ENCODE results near the gene STMN3.
"Not testable (repeated sequence)": the region's sequence is repeated elsewhere in the genome, so short reads cannot be mapped to it uniquely, and the experiment has no call there.

STMN3 gene

DNA sequence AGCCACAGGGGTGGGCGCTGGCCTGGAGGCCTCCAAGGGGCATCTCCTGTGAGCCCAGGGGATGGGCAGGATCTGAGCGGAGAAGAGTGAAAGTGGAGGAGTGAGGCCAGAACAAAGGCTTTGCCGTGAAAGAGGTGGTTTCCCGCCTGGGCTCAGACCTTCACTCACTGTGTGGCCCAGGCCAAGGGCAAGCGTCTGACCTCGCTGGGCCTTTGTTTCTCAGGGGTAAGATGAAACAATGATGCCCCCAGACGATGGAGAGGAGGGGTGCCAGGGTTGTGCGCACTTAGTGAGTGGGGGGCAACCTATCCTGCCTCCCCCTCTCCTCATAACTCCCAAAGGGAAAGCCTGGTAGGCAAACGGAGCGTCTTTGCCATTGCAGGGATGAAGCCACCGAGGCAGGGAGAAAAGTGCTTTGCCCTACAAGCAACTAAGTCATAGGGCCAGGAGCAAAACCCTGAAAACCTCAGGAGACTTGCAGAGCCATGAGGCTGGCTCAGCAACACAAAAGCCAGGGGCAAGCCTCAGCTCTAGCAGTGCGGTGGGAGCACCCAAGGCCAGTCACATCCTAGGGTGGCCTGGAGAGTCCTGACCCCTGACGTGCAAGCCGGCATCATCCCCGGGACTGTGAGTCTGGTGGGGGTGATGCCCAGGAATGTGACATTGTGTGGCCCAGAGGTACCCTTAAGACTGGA is 897 bp upstream of the STMN3 start:
- DNase-seq, result peak; percentile 50

DNA sequence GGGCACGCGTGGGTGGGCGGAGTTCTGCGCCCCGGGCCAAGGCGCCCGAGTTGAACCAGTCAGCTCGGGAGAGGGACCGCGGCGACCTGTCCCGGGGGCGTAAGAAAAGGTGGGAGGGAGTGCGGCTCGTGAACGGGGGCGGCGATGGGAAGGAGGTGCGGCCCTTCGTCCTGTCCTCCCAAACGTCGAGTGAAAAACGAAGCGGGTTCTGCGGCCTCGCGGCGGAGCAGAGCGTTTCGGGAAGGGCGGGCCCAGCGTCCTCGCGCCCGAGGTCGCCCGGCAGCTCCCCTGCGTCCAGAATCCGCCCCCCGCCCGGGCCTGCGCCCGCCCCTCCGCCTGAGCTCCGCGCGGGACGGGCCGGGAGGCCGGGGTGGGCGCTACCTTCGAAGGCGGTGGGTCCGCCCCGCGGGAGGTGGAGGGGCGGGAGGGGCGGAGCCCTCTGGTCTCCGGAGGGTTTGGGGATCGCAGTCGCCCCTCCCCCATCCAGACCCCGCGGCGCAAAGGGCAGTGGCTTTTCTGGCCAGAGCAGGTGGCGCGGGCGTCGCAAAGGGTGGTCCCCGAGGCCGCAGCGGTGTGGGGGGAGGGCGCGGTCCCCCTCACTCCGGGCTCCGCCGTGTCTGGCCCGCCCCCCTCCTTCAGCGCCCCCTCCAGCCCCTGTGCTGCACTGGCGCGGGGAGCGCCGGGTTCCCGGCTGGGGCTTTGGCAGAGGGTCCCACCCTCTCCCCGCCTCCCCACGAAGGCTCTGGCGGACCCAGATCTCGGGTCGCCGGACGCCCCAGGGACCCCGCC is 838 bp downstream of the STMN3 start:
- DNase-seq, result peak; percentile 69

DNA sequence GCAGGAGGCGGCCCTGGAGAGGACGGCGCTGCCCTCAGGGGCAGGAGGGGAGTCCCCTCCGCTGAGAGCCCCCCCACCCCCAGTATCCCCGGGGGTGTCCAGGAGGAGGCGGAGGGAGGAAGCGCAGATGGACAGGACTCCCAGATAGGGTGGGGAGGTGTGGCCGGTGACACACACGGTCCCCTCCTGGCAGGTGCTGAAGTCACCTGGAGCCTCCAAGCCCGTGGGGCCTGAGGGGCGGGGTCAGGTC is 1.4 kb downstream of the STMN3 start:
- peak; percentile 67 for DNase-seq

DNA sequence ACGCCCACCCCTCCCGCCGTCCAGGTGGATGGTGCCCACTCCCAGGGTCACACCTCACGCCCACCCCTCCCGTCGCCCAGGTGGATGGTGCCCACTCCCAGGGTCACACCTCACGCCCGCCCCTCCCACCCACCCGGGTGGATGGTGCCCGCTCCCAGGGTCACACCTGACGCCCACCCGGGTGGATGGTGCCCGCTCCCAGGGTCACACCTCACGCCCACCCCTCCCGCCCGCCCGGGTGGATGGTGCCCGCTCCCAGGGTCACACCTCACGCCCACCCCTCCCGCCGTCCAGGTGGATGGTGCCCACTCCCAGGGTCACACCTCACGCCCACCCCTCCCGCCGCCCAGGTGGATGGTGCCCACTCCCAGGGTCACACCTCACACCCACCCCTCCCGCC is 2.7 kb downstream of the STMN3 start:
- DNase-seq, result not testable (repeated sequence)

DNA sequence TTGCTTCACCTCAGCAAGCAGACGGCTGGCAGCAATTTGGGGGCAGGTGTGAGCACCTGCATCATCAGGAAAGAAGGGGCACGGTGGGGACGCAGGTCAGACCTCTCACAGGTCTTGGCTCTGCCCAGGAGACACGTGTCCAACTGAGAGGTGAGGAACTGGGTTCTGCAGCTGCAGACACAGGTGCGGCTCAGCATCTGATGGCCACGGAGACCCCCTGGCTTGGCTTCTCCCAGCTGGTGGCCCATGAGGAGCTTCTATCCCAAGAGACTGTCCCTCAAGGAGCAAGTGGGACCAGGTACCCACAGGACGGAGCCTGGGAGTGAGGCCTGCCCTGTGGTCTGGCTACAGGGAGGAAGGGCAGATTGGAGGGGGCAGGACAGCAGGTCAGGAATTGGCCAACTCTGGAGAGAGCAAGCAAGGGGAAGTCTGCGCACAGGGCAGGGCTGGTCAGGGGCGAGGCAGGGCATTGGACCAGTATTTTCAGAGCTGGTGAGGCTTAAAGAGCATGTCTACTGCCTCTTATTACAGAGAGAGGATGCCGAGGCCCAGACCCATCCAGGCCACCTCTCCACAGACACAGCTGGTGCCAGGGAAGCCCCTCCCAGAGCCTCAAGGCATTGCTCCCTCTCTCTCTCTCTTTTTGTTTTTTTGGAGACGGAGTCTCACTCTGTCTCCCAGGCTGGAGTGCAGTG is 4.2 kb downstream of the STMN3 start:
- DNase-seq, result no peak

DNA sequence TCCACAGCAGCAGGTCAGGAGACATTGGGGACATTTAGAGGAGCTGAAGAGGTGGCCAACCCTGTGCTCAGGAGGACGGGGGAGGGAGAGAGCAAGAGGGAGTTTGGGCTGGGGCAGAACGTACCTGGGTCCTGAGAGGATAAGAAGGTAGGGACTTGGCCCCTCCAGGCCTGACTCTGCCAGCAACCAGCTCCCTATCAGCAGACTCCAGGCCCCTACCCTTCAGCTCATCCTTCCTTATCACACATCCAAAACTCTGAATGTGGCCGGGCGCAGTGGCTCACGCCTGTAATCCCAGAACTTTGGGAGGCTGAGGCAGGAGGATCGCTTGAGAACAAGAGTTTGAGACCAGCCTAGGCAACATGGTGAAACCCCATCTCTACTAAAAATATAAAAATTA is 5.0 kb downstream of the STMN3 start:
- DNase-seq, result no peak

DNA sequence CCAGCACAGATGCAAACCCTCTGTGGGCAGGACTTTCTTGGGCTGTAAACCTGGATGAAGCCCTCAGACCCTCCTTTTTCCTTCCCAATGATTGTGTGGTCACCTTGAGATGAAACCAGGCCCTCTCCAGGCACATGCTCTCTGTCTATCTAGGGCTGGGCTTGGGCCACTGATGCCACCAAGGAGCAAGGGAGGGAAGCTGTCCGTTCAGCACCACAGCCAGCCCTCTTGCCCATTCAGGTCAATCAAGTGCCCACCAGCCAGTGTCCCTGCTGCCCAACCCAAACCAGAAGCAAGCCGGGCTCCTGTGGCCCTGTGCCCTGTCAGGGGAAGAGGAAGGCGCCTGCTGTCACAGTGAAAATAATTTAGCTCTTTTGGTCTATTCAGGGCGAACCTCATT is 8.0 kb downstream of the STMN3 start:
- no peak for DNase-seq

DNA sequence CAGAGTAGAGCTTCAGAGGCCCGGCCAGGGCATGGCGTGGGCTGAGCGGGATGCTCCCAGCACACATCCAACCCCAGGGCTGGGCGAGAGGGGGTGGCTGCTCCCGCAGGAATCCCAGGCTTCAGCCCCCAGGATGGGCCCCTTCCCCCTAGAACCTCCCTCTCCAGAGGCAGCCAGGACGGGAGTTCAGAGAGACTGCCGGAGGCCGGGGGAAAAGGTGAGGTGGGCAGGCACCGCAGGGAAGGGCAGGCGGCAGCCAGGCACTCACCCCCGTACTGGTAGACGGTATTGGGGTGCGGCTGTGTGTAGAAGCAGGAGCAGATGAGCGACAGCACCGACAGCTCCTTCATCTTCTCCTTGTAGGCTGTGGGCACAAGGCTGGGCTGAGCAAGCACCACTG is 9.3 kb downstream of the STMN3 start:
- DNase-seq, result no peak

DNA sequence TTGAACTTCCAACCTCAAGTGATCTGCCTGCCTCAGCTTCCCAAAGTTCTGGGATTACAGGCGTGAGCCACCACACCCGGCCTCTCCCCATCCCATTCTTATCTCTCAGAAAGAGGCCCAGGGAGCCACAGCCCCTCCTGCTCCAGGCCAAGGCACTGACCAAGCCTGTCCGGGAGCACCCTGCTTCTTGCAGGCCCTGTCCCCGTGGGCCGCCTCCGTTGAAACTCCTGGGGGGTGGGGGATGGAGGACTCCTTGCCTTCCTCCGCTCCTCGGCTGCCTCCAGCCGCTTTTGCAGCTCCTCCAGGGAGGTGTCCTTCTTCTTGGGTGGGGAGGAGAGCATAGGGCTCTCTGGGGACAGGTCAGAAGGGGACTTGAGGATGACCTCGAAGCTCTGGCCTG is 9.7 kb downstream of the STMN3 start:
- DNase-seq, result no peak

DNA sequence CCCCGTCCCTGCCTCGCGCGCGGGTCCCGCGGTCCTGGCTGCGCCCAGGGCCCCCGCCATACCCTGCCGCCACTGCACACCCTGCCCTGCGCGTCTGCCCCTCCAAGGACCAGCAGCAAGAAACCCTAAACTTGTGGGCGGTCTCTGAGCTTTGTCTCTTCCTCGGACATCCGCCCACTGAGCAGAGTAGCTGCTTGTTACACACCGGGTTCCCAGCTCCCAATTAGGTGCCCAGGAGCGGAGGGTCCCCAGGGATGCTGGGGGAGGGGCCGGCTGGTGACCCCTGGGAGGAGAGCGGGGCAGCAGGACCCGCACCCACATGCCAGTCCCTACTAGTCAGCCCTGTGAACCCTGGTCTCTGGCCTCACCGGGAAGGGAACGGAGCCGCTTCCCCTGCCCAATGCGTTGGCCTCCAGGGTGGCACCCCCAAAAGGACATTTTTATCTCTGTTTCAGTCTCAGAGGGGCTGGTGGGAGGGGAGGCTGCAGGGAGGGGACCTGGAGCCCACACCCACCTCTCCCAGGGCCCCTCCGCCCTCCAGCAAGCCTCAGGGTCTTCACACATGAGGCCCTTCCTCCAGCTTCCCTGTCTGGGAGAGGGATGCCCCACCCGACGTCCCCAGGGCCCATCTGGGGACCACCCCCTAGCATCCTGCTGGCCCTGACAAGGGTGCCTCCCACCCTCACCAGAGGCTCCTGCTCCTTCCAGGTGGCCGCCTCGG is 10.5 kb downstream of the STMN3 start:
- DNase-seq, result peak; percentile 66

DNA sequence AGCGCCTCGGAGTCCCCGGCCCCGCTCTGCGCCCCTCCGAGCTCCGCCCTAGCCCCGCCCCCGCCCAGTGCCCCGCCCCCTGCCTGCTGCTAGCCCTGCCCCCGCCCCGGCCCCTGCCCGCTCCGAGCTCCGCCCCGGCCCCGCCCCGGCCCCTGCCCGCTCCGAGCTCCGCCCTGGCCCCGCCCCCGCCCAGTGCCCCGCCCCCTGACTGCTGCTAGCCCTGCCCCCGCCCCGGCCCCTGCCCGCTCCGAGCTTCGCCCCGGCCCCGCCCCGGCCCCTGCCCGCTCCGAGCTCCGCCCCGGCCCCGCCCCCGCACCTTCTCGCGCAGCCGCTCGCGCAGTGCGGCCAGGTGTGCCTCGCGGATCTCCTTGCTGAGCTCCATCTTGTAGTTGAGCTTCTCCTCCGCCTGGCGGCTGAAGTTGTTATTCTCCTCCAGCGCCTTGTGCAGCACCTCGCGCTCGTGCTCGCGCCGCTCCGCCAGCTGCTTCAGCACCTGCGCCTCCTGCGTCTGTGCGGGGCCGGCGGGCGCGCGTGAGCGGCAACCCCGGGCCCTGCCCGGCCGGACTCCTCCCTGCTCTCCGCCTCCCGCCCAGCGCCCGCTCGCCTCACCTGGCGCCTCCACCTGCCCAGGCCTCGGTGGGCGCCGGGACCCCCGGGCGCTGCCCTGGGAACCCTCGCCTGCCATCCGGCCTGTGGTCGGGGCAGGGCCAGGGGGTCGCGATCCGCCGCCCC is 11.3 kb downstream of the STMN3 start:
- DNase-seq, result peak; percentile 97

DNA sequence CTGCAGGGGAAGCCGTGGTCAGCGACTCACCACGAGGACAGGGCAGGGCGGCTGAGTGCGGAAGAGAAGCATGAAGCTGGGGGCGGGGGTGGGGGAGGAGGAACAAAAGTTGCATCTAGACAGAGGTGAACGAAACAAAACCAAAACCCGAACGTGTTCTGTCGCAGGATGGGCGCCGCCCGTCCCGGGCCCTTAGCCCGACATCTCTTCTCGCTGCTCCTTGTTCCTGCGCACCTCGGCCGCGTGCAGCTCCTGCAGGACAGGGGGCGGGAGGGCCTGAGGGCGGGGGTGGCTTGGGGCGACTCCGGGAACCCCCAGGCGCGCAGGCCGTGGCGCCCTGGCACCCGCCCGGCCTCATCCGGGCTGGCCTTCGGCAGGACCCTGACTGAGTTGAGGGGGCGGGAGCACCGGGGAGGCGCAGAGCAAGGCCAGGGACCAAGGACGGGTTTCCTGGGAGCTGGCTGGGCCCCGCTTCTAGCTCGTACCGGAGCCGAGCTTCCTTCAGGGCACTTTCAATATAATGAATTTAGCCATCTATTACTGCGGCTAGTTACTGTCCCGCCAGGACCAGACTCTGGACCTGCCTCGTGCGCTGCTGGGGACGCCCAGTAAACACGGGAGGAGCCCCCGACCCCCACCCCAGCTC is 12.0 kb downstream of the STMN3 start:
- no peak for DNase-seq

DNA sequence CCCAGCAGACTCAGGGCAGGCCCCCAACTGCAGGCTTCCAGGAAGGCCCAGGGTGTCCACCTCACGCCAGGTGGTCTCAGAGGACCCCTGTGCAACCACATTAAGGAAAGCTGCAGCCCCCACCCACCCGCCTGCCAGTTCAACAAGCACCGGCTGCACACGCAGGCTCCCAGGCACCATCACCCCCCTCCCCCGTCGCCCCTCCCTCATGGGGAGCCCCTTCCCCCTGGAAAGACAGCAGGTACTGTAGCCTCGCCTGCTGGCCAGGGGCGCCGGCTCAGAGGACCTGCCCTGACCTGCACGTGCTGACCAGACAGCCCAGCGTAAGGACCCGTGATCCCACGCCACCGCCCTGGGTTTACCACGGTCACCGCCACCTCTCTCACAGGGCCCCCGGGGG is 12.5 kb downstream of the STMN3 start:
- not testable (repeated sequence) for DNase-seq

DNA sequence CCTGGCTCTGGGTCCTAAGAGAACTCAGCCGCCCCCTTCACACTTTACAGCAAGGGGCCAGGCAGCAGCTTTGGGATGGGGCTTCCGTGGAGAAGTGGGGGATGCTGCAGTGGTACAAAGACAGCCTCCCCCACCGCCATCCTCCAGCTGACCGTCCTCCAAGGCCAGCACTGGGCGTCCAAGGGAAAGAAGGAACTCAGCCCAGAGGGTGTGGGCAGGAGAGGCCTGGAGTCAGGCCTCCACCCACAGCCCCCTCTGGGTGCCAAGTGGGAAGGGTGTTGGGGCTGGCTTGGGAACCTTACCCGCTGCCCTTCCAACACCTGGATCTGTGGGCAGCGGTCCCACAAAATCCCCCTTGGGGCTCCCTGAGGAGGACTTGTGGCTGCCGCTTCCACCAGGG is 13.1 kb downstream of the STMN3 start:
- DNase-seq, result no peak

DNA sequence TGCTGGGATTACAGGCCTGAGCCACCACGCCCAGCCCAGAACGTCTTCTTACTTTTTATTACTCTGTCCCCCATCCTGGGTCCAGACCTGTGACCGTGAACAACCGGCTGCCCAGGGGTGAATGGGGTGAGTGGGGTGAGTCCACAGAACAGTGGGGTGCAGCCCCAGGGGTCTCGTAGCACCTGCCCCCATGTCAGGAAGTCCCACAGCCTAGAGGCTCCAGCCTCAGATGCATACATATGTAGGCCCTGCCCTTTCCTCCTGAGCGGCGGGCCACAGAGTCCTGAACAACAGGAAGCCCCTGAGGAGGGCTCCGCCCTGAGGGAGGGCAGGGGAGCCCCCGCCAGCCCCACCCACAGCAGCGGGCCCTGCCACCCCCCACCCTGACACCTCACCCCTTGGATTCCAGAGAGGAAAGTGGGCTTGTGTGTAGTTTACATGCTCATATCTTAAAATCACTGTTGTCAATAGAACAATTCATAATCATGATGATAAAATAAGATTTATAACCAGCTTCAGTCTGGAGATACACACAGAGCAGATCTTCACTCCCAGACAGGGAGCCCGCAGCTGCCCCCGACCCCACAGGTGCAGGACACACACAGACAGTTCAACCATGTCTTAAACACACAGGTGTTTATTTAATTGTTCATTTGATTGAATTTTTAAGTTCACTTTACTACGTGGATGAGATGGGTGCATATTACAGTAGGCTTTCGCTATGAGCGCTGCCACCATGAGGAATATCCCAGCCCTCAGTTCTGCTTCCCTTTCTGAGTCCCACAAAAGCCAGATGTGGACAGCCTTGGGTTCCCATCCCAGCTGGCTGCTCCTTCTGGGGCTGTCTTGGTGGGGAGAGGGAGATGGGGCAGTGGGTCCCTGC is 13.9 kb downstream of the STMN3 start:
- no peak for DNase-seq

DNA sequence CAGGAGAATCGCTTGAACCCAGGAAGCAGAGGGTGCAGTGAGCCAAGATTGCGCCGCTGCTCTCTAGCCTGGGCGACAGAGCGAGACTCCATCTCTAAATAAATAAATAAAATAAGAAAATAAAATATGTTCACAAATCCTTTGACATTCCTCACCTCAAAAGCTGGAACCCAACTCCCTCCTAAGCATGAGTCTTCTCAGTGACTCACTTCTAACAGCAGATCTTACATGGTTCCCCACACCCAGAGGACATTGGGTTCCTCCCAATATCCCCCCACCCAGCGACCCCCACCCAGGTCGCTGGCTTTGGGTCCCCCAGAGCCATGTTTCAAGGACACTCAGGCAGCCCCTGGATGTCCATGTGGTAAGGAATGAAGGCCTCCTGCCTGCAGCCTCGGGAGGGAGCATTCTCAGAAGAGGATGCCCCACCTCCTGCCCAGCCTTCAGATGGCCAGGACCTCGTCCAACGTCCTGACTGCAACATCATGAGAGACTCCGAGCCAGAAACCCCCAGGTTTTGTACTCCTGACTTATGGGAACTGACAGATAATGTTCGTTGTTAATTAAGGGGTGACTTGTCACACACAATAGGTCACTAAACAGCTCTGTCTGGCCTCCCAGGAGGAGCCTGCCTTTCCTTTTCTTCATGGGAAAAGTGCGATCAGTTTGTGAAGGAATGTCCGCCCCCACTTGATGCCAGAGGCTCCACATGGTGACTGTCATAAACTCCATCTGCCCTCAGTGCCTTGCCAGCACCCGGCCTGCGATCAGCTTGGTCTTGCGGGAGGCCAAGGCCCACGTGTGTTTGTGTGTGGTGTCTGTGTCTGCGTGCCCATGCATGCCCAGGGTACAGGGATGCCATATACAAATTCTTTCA is 16.2 kb downstream of the STMN3 start:
- DNase-seq, result no peak

DNA sequence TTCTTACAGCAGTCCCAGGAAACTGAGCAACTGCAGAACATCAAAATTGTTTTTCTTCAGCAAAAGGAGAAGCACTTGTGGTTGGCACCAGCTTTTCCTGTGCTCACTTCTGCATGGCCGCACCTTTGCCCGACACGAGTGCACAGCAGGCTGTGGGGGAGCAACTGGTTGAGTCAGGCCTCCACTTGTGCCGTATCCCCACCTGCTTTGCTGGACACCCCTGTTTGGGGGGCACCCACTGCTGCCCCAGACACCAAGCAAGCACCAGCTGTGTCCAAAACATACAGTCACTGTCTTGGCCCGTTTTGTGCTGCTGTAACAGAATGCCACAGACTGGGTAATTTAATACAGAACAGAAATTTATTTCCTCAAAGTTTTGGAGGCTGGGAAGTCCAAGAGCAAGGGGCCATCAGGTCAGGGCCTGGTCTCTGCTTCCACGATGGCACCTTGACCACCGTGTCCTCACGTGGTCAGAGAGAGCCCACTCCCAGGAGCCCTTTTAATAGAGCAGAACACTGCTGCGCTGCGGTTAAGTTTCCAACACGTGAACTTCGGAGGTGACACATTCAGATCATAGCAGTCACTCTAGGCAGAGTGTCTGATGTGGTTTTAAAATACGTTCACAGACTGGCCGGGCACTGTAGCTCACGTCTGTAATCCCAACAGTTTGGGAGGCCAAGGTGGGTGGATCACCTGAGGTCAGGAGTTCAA is 17.6 kb downstream of the STMN3 start:
- DNase-seq, result no peak

DNA sequence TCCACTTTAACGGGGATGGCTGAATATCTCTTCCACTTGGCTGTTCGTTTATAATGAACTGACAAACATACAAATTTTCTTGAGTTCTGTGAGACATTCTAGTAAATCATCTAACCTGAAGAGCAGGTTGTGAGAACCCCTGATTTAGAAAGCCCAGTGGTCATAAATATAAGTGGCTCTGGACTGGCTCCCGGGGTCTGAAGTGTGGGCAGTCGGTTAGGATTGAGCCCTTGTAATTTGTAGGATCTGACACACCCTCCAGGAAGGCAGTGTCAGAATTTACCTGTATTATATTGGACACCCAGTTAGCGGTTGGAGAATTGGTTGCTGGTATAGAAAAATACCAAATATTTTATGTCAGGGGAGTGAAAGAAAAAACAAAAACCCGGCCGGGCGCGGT is 19.5 kb downstream of the STMN3 start:
- no peak for DNase-seq

DNA sequence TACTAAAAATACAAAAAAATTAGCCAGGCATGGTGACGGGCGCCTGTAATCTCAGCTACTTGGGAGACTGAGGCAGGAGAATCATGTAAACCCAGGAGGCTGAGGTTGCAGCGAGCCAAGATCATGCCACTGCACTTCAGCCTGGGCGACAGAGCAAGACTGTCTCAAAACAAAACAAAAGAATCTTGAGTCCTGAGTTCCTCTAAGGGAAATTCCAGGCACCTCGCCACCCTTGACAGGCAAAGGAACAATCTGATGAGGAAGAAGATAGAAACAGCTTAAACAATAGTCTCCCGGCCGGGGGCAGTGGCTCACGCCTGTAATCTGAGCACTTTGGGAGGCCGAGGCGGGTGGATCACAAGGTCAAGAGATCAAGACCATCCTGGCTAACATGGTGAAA is 21.8 kb downstream of the STMN3 start:
- DNase-seq, result not testable (repeated sequence)

DNA sequence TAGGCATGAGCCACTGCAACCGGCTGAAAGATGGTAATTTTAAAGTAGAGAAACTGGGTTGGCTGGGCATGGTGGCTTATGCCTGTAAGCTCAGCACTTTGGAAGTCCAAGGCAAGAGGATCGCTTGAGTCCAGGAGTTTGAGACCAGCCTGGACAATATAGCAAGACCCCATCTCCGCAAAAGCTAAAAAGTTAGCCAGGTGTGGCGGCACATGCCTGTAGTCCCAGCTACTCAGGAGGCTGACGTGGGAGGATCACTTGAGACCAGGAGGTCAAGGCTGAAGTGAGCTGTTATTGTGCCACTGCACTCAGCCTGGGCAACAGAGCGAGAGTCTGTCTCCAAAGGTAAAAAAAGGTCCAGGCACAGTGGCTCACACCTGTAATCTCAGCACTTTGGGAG is 22.3 kb downstream of the STMN3 start:
- not testable (repeated sequence) for DNase-seq

Measured in DMS53 (cell line).